Ramos (cell line): ENCODE data around the gene SRGAP3.

Experiments
- in situ Hi-C: fragments of 300-500 bp; cut with MboI; formaldehyde crosslinking; loops from one replicate; pipeline ENCODE4 v1.14.3; 2022; ENCODE audit warnings: low sequenced_read_pairs; ENCODE audit not compliant: unreplicated experiment

SRGAP3 gene

DNA sequence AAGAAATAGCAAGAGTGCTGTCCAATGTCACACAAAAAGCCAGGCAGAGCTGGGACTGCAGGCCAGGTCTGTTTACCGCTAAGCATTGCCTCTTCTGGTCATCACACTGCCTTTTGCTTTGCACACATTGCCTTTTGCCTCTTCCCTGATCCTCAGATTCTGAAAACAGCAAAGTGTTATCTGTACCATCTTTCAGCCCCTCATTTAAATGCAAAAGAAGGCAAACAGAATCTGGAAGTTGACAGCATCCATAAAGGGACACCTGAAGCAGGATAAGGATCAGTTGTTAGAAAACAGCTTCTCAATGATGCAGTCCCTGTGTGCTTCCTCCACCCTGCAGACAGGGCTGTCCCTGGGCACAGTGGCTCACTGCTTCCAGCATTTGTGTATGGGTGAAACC is 179.5 kb downstream of the SRGAP3 start:
- in situ Hi-C loops: loop anchor here (10.0 kb wide), 1 partner anchor 95 kb away; no protein-coding TSS in a partner anchor

DNA sequence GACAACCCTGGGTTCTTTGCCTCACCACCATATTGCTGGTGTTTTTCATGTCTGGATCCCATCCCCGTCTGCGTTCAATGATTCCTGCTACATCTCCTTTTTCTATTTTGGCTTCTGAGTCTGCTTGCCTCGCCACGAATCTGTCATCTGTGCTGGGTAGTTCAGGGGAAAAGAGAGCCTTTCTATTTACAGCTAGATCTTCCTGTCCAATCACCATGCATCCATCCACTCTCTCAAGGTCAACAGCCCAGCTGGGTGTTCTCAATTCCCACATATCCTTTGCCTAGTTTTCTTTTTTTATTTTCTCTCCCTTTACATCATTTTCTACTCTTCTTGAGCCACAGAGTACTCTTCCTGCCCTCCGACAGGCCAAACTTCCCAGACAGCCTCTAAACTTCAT is 181.4 kb downstream of the SRGAP3 start:
- in situ Hi-C loops: loop anchor here (10.0 kb wide), 1 partner anchor 93 kb away; no protein-coding TSS in a partner anchor

DNA sequence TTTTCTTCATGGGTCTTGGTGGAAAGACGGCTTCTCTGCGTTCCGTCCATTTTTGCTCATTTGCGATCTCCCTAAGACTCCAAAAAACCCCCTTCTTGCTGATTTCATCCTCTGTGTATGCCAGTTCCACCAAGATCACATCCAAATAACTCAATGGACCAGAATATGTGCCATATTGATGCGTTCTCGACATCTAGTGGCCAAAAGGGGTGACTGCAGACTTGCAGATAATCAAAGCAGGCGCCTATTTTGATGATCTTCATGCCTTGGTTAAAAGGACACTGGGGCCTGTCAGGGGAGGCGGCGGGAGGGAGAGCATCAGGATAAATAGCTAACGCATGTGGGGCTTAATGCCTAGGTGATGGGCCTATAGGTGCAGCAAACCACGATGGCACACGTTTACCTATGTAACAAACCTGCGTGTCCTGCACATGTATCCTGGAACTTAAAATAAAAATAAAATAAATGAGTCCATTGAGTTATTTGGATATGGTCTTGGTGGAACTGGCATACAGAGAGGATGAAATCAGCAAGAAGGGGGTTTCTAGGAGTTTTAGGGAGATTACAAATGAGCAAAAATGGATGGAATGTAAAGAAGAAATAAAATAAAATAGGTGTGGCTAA is 182.0 kb downstream of the SRGAP3 start:
- in situ Hi-C loops: loop anchor here (10.0 kb wide), 1 partner anchor 93 kb away; no protein-coding TSS in a partner anchor

DNA sequence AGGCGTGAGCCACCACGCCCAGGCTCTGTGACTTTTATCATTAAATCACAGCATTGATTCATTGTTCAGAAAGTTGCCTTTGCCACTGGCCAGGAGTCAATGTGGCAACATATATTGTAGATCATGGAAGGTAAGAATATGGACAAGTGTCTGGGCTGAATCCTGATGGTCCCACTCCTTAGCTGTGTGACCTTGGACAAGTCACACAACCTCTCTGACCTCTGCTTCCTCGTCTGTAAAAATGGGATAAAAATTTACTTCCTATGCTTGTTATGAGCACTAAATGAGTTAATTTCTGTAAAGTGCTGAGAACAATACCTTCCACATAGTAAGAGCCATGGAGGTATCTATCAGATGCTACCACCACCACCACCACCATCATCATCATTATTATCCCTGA is 182.7 kb downstream of the SRGAP3 start:
- in situ Hi-C loops: loop anchor here (10.0 kb wide), 1 partner anchor 92 kb away; no protein-coding TSS in a partner anchor

DNA sequence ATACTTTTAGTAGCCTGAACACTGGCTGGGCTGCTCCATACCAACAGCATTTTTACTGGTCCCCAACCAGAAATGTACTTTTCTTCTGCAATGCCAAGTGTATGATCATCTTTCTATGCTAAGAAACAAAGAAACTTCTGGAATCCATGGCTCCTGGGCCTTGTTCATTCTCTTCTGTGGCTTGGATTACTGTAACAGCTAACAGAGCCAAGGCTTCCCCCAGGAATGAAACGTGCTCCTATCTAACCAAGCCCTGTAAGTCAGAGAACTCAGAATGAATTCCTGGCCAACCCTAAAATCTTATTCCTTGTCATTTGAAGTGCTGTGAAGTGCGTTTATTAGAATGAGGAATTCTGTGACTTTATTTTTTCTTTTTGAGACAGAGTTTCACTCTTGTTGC is 183.3 kb downstream of the SRGAP3 start:
- in situ Hi-C loops: loop anchor here (10.0 kb wide), 1 partner anchor 91 kb away; no protein-coding TSS in a partner anchor

DNA sequence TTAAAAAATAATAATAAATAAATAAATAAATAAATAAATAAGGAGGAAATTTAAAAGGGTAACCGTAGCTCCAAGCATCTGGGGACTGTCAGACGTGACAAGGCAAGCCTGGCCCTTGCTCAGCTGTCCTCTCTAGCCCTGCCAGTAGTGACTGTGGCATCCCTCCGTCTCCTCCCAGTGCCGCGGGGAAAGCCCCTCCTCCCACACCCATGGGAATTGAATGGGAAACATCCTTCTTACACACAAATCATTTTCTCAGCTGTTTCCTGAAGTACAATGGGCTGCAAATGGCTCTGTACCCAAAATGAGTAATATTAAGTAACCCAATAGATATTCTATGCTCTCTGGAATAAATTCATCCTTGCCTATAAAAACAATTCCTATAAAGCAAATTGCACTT is 184.6 kb downstream of the SRGAP3 start:
- in situ Hi-C loops: loop anchor here (10.0 kb wide), 1 partner anchor 90 kb away; no protein-coding TSS in a partner anchor

DNA sequence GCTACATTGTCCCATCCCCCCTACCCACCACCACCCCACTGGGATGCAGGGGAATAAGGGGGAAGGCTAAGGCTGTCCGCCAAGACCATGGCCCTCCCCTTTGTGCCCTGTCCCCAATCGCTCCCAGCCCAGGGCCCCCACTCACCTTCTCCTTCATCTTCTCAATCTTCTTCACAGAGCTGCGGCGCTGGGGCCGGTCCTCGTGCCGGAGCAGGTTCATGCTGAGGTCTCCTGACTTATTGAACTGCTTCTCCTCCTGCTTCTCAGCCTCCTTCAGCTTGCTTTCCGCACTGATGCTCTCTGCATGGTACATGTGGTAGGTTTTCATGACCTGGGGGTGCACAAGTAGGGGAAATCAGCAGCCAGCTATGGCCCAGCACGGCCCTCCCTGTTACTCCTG is 185.2 kb downstream of the SRGAP3 start:
- in situ Hi-C loops: loop anchor here (10.0 kb wide), 1 partner anchor 89 kb away; no protein-coding TSS in a partner anchor

DNA sequence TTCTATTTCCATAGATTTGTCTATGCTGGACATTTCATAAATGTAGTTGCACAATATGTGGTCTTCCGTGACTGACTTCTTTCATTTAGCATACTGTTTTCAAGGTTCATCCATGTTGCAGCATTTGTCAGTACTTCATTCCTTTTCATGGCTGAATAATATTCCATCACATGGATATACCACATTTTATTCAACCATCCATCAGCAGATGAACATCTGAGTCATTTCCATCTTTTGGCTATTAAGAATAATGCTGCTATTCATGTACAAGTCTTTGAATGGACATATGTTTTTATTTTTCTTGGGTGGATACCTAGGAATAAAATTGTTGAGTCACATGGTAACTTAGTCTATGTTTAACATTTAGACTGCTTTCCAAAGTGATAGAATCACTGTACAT is 186.9 kb downstream of the SRGAP3 start:
- in situ Hi-C loops: loop anchor here (10.0 kb wide), 1 partner anchor 88 kb away; no protein-coding TSS in a partner anchor

DNA sequence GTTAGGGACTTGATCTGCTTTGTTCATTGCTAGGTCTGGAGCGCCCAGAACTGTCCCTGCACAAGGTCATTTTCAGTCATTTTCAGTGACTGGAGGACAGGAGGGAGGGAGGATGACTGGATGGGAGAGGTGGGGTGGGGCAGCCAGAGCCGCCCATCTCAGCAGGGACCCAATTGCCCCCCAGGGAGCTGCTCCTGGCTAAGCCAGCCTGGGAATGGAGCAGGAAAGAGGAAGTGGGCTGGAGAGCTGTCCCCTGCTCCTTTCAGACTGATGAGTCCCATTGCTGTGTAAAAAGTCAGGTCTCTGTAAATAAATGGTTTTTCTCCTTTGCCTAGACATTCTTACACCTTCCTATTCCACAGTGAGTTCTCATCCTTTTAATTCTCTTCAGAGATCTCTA is 187.8 kb downstream of the SRGAP3 start:
- in situ Hi-C loops: loop anchor here (10.0 kb wide), 1 partner anchor 87 kb away; no protein-coding TSS in a partner anchor

DNA sequence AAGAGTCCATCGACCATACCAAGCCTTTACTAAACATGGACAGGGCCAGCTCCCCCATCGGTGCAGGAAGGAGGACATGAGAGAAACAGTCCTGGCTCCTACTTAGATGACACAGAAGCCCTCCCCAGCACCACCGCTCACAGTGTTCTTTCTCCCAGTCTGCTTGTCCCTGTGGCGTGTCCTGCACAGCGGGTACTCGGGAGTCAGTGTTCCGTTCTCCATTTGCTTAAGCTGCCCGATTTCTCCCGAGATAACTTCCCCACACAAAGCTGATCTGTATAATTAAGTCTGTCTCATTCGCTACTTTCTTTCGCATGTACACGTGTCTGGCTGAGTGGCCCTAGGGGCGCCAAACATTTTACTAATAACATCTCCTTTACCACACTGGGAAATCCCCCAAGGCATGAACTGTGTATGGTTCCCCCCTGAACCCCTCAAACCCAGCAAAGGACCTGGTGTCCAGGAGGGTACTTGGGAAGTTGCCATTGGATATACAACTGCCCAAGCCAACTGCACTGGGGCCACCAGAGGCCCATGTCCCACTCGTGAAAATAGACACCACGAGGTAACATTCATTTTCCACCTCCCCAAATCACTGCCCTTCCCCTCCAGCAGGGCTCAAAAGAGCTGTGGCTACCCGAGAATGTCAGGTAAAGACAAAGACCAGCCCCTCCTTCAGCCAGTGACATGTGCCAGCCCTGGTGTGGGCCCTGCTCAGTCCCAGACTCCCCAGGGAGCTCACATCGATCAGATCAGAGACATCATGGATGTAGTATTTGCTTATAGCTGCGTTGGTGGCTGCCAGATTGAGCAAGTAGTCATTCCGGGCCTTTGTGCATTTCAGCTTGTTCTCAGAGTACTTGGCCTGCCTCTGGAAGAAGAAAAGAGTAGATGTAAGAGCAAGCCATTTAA is 189.7 kb downstream of the SRGAP3 start:
- in situ Hi-C loops: loop anchor here (10.0 kb wide), 1 partner anchor 85 kb away; no protein-coding TSS in a partner anchor

DNA sequence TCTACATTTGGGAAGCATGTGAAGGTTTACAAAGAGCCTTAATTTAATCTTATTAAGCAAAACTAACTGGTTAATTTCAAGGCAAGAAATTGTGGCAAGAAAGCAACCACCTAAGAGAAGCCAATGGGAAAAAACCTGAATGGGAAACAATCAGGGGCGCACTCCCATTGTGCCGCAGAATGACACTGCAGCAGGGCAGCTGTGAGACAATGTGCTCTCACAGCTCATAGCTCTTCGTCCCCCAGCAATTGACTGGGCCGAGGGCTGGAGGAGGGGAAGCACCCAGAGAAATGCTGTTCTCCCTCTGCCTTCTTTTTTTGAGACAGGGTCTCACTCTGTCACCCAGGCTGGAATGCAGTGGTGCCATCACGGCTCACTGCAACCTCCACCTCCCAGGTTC is 192.9 kb downstream of the SRGAP3 start:
- in situ Hi-C loops: no loop called here

DNA sequence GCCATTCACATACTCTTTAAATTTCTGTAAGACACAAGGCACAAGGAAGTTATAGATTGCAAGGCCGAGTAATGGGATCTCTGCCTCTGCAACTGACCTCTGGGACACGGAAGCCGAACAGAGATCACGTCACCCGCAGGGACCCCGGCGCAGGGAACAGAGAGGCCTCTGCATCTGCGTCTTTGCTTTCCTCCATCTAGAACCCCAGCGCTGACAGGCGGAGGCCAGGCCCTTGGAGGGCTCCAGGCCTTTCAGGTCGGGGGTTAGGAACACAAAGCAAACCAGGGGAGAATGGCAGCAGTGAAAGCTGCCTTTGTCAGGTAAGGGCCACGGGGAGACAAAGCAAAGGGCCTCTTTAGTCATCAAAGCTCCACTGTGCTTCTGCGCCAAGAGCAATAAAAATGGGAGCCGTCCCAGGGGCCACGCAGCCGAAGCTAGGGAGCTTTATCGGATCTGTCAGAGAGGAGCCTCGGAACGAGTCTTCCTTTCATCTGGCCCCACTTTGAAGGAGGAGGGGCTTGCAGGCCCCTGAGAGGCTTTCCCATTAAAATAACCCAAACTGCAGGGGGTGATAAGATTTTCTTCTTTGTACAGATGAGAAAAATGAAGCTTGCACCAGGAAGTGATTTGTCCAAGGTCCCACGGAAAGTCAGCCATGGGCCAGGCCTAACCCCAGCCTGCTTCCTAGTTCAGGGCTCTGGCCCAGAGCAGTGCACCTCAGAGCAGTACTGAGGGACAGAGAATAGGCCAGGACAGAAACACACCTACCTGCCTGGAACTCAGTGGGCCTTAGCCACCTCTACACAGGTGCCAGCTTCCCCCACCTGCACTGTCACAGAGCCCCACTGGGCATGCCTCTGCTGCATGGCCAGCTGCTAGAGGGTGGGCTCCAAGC is 201.7 kb downstream of the SRGAP3 start:
- in situ Hi-C loops: no loop called here

DNA sequence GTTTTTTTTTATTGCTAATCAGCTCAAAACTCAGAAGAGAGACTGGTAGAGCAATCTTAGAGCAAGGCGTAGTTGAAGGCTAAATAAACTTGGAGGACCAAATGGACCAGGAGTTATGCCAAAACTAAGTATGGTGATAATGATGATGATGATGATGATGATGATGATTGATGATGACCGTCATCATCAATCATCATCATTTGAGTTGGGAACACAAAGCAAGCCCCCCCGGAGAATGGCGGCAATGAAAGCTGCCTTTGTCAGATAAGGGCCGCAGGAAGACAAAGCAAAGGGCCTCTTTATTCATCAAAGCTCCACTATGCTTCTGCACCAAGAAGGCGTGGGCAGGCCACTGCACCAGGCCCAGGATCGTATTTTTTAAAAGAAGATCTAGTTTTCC is 204.1 kb downstream of the SRGAP3 start:
- in situ Hi-C loops: no loop called here

DNA sequence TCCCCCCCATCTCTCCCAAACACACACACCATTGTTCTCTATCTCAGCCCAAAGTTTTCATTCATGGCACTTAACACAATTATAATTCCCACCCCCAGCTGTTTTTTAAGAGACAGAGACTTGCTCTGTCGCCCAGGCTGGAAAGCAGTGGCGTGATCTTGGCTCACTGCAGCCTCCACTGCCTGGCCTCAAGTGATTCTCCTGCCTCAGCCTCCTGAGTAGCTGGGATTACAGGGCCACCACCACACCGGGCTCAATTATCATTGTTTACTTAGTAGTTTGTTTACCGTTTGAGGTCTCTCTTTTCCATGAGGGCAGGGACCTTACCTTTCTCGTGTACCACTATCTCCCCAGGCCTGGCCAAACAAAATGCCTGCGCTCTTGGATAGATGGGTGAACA is 206.4 kb downstream of the SRGAP3 start:
- in situ Hi-C loops: no loop called here

DNA sequence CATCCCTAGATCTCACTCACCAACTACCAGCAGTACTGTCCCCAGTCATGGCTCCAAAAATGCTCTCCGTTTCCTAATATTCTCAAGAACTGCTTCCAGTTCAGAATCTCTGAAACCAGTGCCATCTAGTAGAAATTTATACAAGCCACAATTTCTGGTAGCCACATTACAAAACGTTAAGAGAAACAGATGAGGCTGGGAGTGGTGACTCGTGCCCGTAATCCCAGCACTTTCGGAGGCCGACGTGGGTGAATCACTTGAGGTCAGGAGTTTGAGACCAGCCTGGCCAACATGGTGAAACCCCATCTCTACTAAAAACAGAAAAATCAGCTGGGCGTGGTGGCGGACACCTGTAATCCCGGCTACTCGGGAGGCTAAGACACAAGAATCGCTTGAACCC is 207.8 kb downstream of the SRGAP3 start:
- in situ Hi-C loops: no loop called here

DNA sequence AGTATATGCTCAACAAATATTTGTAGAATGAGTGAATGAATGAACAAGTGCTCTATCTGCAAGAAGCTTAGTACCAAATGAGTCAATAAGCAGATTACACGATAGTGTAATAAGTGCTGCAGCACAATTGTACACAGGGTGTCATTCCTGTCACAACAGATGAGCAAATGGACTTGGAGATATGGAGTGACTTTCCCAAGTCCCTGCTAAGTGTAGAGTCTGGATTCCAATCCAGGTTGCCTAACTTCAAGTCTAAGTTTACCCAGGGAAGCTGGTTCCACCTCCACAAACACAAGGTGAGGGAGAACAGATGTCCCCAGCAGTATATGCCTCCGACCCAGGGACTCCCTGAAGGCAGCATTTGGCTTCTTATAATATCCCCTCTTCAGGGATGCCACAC is 208.4 kb downstream of the SRGAP3 start:
- in situ Hi-C loops: no loop called here

DNA sequence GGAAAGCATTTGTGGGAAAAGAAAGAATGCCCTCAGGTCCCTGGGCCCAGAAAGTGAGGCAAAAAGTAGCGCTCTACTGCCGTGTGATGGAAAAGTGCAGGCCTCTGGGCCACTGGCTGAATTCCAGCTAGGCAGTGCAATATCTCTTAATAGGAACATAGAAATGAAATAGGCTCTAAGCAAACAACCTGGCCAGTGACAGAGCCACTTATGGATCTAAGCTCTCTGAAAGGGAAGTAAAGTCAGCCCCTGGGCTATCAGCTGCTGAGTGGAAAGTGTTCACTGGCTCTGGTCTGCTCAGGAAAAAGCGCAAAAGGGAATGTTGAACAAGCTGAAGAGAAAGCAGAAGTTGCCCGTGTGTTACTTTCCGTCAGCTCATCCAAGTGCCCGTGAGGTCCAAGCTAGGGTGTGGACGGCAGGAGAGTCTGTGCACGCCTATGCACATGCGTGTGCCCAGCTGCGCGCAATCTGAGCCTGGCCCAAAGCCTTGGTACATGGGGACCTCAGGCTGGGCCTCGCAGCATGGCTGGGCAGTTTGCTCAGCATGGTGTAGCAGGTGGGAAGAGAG is 212.2 kb downstream of the SRGAP3 start:
- in situ Hi-C loops: no loop called here

DNA sequence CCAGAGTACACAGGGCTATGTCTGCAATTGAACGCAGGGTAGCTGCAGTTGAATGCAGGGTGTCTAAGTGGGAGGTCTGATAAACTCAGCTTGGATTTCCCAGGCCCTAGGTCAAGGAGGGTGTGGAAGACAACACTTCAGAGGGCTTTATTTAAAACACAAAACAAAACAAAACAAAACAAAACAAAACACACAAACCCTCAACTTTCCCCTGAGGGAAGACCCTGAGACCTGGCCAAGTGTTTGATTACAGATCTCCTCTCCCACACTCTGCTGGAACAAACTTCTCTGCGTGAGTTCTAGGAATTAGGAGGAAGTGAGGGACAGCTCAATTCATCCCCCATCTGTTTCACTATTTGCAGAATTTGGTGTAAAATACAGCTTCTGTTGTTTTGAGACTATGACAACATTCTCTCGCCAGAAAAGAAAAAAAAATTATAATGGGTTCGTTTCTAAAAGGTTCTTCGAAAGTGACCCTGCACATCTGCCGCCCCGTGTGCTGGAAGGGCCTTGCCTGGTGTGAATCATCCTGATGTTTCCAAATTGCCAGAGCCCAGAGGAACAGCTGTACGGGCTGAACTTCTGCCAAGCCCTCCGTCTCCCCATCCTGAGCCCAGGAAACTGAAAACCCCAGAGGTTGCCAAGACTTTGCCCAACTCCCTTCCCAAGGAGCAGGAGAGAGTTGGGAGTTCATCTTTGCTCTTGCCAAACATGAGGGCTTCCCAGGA is 212.9 kb downstream of the SRGAP3 start:
- in situ Hi-C loops: no loop called here

DNA sequence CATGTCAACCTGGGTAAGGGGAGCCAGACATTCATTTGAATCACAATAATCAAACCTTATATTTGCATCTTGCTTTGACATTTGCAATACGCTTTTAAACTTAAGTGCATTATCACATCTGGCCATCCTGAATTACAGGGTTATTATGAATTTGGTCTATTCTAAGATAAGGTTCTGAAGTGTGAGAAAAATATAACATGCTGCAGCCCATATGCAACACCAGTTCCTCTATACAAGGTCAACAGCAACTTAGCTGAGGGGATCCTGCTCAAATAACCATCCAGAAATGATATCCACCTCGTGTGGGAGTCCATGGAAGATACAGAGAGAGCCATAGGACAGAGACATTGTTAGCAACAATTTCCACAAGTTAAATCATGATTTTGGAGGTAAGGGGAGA is 213.5 kb downstream of the SRGAP3 start:
- in situ Hi-C loops: no loop called here
